NCI-H460 (cell line): ENCODE results near the gene ST6GALNAC4. TPM values are rescaled to one million over a fixed set of nuclear protein-coding genes. Genes with fewer than 3 reads are reported as not detected.

Experiments
- small RNA-seq, 2 experiments: library from RNA; depleted of rRNA; stranded (forward); fragments of <200 nt; gene quantifications; one replicate each; pipeline ENCODE3, GENCODE V24; 2014
- total RNA-seq: library from RNA; depleted of rRNA; stranded (reverse); fragments of >200 nt; shearing (Covaris generic); gene quantifications from 2 replicates; pipeline ENCODE4 v1.2.3, GENCODE V29; 2014; rRNA removed

ST6GALNAC4 gene
- total RNA-seq, 1 experiment from 2014 or later: 36.2 TPM

Small RNA genes within 50 kb of the gene (small RNA-seq; reads per million reads assigned to genes)
- 0 to 0.18 reads per million in 2 experiments for gene MIR4672

Other genes starting within 250 kb of the ST6GALNAC4 start
- not detected in 2 replicates for gene CFAP157, start 210.1 kb downstream of the ST6GALNAC4 start, total RNA-seq
- 12.1 and 13.8 TPM in 2 replicates for gene PTRH1, start 201.4 kb downstream of the ST6GALNAC4 start, total RNA-seq
- 0.20 TPM in 1 of 2 replicates, not detected in the other for gene TTC16, start 201.0 kb downstream of the ST6GALNAC4 start, total RNA-seq
- 8.9 and 10.5 TPM in 2 replicates for gene TOR2A, start 181.7 kb downstream of the ST6GALNAC4 start, total RNA-seq
- 0.12 and 0.57 TPM in 2 replicates for gene SH2D3C, start 138.4 kb downstream of the ST6GALNAC4 start, total RNA-seq
- gene CDK9, start 131.0 kb downstream of the ST6GALNAC4 start, total RNA-seq: 16.7 and 23.1 TPM in 2 replicates
- 23.9 and 27.5 TPM in 2 replicates for gene FPGS, start 114.2 kb downstream of the ST6GALNAC4 start, total RNA-seq
- 11.5 and 12.9 TPM in 2 replicates for gene ENG, start 62.4 kb downstream of the ST6GALNAC4 start, total RNA-seq
- gene AK1, start 39.4 kb downstream of the ST6GALNAC4 start, total RNA-seq: 36.9 and 41.9 TPM in 2 replicates
- gene ST6GALNAC6, start 17.4 kb downstream of the ST6GALNAC4 start, total RNA-seq: 6.5 and 12.8 TPM in 2 replicates
- gene PIP5KL1, start 13.7 kb upstream of the ST6GALNAC4 start, total RNA-seq: 2.8 and 4.5 TPM in 2 replicates
- 31.1 and 39.5 TPM in 2 replicates for gene DPM2, start 20.8 kb upstream of the ST6GALNAC4 start, total RNA-seq
- gene EEIG1, start 63.9 kb upstream of the ST6GALNAC4 start, total RNA-seq: 9.2 and 12.2 TPM in 2 replicates
- 9.9 and 10.6 TPM in 2 replicates for gene NAIF1, start 150.3 kb upstream of the ST6GALNAC4 start, total RNA-seq
- gene SLC25A25, start 151.2 kb upstream of the ST6GALNAC4 start, total RNA-seq: 15.2 and 15.5 TPM in 2 replicates
- gene PTGES2, start 210.7 kb upstream of the ST6GALNAC4 start, total RNA-seq: 76.6 and 80.3 TPM in 2 replicates
- gene LCN2, start 232.4 kb upstream of the ST6GALNAC4 start, total RNA-seq: not detected in 2 replicates
- gene BBLN, start 243.2 kb upstream of the ST6GALNAC4 start, total RNA-seq: 86.7 and 113 TPM in 2 replicates